GM12892 (cell line): ENCODE measurements around the gene PDZD2.

Experiments
- DNase-seq: peaks from one replicate; pipeline ENCODE4 v3.0.0; 2011; ENCODE audit not compliant: insufficient read length
- FAIRE-seq: peaks from 2 replicates; lab custom pipeline; 2011; peaks lifted over from hg19 to GRCh38; lab: Jason Lieb, UNC
- POLR2A ChIP-seq: IDR thresholded peaks from 2 replicates; pipeline ENCODE4 v1.6.1; 2011; ENCODE audit warnings: low read depth, low read length, control low read depth
- POLR2AphosphoS5 ChIP-seq: IDR thresholded peaks from 2 replicates; pipeline ENCODE4 v1.6.1; 2011; ENCODE audit warnings: low read depth, low read length, control low read depth
- TAF1 ChIP-seq: IDR thresholded peaks from 2 replicates; pipeline ENCODE4 v1.6.1; 2011; ENCODE audit warnings: low read depth, mild to moderate bottlenecking, control low read depth, low read length, borderline replicate concordance

PDZD2 gene

GRCh38 chr5:31901807-31902530 lies 263.0 kb downstream of the PDZD2 start:
- DNase-seq (no peak), FAIRE-seq (no peak)
- TF ChIP-seq TAF1: no peak

GRCh38 chr5:31908396-31908795 lies 269.5 kb downstream of the PDZD2 start:
- DNase-seq (no peak), FAIRE-seq (no peak)
- TF ChIP-seq POLR2A (no peak), POLR2AphosphoS5 (no peak)

GRCh38 chr5:31909073-31909472 lies 270.1 kb downstream of the PDZD2 start:
- no peak for FAIRE-seq
- TF ChIP-seq TAF1 (no peak), POLR2A (no peak), POLR2AphosphoS5 (no peak)
- DNase-seq: no peak

- FAIRE-seq (no peak), DNase-seq (no peak)
- TF ChIP-seq POLR2A (no peak), POLR2AphosphoS5 (no peak)
Observed at GRCh38 chr5:31911291-31912265, 272.6 kb downstream of the PDZD2 start.

- FAIRE-seq: no peak
- TF ChIP-seq TAF1: no peak
- no peak for TF ChIP-seq POLR2AphosphoS5
- no peak for TF ChIP-seq POLR2A
Observed at GRCh38 chr5:31913808-31914207, 274.9 kb downstream of the PDZD2 start.

GRCh38 chr5:31916327-31916726 lies 277.4 kb downstream of the PDZD2 start:
- TF ChIP-seq TAF1: no peak
- TF ChIP-seq POLR2AphosphoS5: no peak
- no peak for TF ChIP-seq POLR2A
- no peak for DNase-seq
- no peak for FAIRE-seq

More at GRCh38 chr5:31913808-31914207, 274.9 kb downstream of the PDZD2 start:
- DNase-seq: no peak

GRCh38 chr5:31918739-31919138 lies 279.8 kb downstream of the PDZD2 start:
- DNase-seq: no peak
- TF ChIP-seq POLR2AphosphoS5 (no peak), POLR2A (no peak), TAF1 (no peak)
- FAIRE-seq: no peak

GRCh38 chr5:31921852-31922305 lies 282.9 kb downstream of the PDZD2 start:
- DNase-seq (no peak), FAIRE-seq (no peak)
- TF ChIP-seq POLR2A: no peak

GRCh38 chr5:31924005-31924404 lies 285.1 kb downstream of the PDZD2 start:
- no peak for TF ChIP-seq TAF1
- no peak for TF ChIP-seq POLR2A
- no peak for TF ChIP-seq POLR2AphosphoS5
- FAIRE-seq (no peak), DNase-seq (no peak)

- DNase-seq (no peak), FAIRE-seq (no peak)
- TF ChIP-seq POLR2A: no peak
- no peak for TF ChIP-seq POLR2AphosphoS5
- no peak for TF ChIP-seq TAF1
Observed at GRCh38 chr5:31931874-31932273, 292.9 kb downstream of the PDZD2 start.

- DNase-seq (no peak), FAIRE-seq (no peak)
- TF ChIP-seq POLR2A (no peak), TAF1 (no peak), POLR2AphosphoS5 (no peak)
Observed at GRCh38 chr5:31934156-31934555, 295.2 kb downstream of the PDZD2 start.
